ENCODE results near the gene RASSF7.

DNA sequence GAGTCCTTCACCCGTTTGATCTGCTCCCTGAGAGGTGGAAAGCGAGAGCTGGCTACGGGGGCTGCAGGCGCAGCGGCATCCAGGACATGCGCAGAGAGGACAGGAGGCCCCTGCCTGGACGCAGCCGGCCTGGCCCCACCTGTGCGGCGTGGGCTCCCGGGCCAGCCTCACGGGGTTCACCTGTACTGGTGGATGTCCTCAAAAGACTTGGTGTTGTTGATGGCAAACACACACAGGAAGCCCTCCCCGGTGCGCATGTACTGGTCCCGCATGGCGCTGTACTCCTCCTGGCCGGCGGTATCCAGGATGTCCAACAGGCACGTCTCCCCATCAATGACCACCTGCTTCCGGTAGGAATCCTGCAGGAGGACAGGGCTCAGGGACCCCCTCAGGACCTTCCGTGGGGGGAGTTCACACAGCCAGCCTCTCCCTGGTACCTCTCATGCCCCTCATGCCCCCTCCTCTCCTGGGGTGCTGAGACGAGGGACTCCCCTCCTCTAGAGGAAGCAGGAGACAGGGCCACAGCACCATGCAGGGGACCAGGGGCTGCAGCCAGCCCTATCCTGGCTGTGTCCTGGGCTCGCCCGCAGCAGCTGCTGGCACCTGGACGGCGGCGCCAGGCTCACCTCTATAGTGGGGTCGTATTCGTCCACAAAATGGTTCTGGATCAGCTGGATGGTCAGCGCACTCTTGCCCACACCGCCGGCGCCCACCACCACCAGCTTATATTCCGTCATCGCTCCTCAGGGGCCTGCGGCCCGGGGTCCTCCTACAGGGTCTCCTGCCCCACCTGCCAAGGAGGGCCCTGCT, 27.0 kb upstream of the RASSF7 start:
- TF ChIP-seq POLR2A (IDR thresholded peaks at IDR 0.05) (no peak), CTCF (IDR thresholded peaks at IDR 0.05) (no peak)
